GM12878 (cell line): ENCODE data around the gene UQCR10.

Source experiments
- ATF7 ChIP-seq: fragments of 450-650 bp; IDR thresholded peaks from 2 replicates; pipeline ENCODE4 v1.6.1; 2016; ENCODE audit warnings: low read depth, mild to moderate bottlenecking
- EZH2 ChIP-seq: IDR thresholded peaks from 2 replicates; pipeline ENCODE4 v1.6.1; 2012; ENCODE audit warnings: low read depth, mild to moderate bottlenecking, control low read depth, inconsistent platforms, low read length, borderline replicate concordance; ENCODE audit not compliant: control insufficient read depth
- RAD21 ChIP-seq: IDR thresholded peaks from 2 replicates; pipeline ENCODE4 v1.6.1; 2011; ENCODE audit warnings: mild to moderate bottlenecking, low read depth, low read length, moderate library complexity; ENCODE audit not compliant: insufficient read depth
- TF ChIP-seq, protein P1 (sequence below), 3 experiments: IDR thresholded peaks in 2 of 3; conservative IDR thresholded peaks in 1 of 3; 2 replicates each; pipeline ENCODE4 v1.5.1; 2011; ENCODE audit warnings: low read depth in 3 of 3, low read length in 3 of 3, mild to moderate bottlenecking in 3 of 3, control low read depth in 2 of 3, moderate library complexity in 2 of 3, inconsistent platforms in 1 of 3, mixed read lengths in 1 of 3; ENCODE audit not compliant: control insufficient read depth in 2 of 3, insufficient read depth in 1 of 3; ENCODE audit errors: extremely low read depth in 1 of 3

DNA sequence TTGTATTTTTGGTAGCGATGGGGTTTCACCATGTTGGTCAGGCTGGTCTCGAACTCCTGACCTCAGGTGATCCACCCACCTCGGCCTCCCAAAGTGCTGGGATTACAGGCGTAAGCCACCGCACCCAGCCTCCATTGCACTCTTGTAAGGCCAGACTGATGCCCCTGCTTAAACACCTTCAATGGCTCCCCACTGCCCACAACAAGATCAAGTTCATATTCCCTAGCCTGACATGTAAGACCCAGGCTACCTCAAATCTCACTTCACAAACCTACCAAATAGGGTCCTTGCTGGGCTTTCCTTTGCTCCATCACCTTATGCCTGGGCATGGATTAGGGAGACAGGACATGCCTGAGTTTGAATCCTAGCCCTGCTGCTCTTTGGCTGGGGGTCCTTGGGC lies 13.1 kb downstream of the UQCR10 start:
- TF ChIP-seq, protein P1, sequence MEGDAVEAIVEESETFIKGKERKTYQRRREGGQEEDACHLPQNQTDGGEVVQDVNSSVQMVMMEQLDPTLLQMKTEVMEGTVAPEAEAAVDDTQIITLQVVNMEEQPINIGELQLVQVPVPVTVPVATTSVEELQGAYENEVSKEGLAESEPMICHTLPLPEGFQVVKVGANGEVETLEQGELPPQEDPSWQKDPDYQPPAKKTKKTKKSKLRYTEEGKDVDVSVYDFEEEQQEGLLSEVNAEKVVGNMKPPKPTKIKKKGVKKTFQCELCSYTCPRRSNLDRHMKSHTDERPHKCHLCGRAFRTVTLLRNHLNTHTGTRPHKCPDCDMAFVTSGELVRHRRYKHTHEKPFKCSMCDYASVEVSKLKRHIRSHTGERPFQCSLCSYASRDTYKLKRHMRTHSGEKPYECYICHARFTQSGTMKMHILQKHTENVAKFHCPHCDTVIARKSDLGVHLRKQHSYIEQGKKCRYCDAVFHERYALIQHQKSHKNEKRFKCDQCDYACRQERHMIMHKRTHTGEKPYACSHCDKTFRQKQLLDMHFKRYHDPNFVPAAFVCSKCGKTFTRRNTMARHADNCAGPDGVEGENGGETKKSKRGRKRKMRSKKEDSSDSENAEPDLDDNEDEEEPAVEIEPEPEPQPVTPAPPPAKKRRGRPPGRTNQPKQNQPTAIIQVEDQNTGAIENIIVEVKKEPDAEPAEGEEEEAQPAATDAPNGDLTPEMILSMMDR (IDR thresholded peaks at IDR 0.05 in 2 of 3, conservative IDR thresholded peaks at IDR 0.05 in 1 of 3; ENCODE audit: control insufficient read depth in 2 of 3, extremely low read depth in 1 of 3, insufficient read depth in 1 of 3, low read depth in 3 of 3, low read length in 3 of 3), result no peak
- TF ChIP-seq ATF7 (no peak), EZH2 (no peak), RAD21 (no peak)
